Karpas-422 (cell line): ENCODE measurements around the gene ABHD8. TPM values are rescaled to one million over a fixed set of nuclear protein-coding genes. Genes with fewer than 3 reads are reported as not detected.

ENCODE experiments used
- DNase-seq: peaks from one replicate; pipeline ENCODE4 v3.0.0-alpha.2; 2015
- H2AFZ ChIP-seq: fragments of 200-600 bp; sonication (generic); 2 replicates; pipeline ENCODE4 v1.6.1; 2014; ENCODE audit warnings: antibody characterized with exemption, low read length, mixed read lengths
- H3K27ac ChIP-seq: fragments of 200-600 bp; sonication (generic); 2 replicates; pipeline ENCODE4 v1.5.1; 2014; ENCODE audit warnings: mild to moderate bottlenecking, low read length, moderate library complexity
- H3K27me3 ChIP-seq: fragments of 200-600 bp; sonication (generic); 2 replicates; pipeline ENCODE4 v1.6.1; 2014; ENCODE audit warnings: low read length, mixed read lengths
- H3K36me3 ChIP-seq: fragments of 200-600 bp; sonication (generic); 2 replicates; pipeline ENCODE4 v1.6.1; 2014; ENCODE audit warnings: low read length, mixed read lengths; ENCODE audit not compliant: insufficient read depth
- H3K4me1 ChIP-seq: fragments of 200-600 bp; sonication (generic); 2 replicates; pipeline ENCODE4 v1.6.1; 2014; ENCODE audit warnings: mild to moderate bottlenecking, low read length, mixed read lengths
- H3K4me2 ChIP-seq: fragments of 200-600 bp; sonication (generic); 2 replicates; pipeline ENCODE4 v1.6.1; 2014; ENCODE audit warnings: low read length, low read depth, mild to moderate bottlenecking; ENCODE audit not compliant: poor library complexity, severe bottlenecking
- H3K4me3 ChIP-seq: fragments of 200-600 bp; sonication (generic); 2 replicates; pipeline ENCODE4 v1.5.1; 2014; ENCODE audit warnings: mild to moderate bottlenecking, antibody characterized with exemption, low read length, mixed read lengths
- H3K79me2 ChIP-seq: fragments of 200-600 bp; sonication (generic); 2 replicates; pipeline ENCODE4 v1.6.1; 2014; ENCODE audit warnings: mild to moderate bottlenecking, low read length, mixed read lengths
- H3K9ac ChIP-seq: fragments of 200-600 bp; sonication (generic); 2 replicates; pipeline ENCODE4 v1.6.0; 2014; ENCODE audit warnings: low read length
- H3K9me2 ChIP-seq: fragments of 200-600 bp; sonication (generic), shearing (Covaris generic); replicated peaks from 2 replicates; pipeline ENCODE4 v1.6.0; 2014; ENCODE audit warnings: mild to moderate bottlenecking, low read length, moderate library complexity; ENCODE audit not compliant: insufficient read depth
- H3K9me3 ChIP-seq: fragments of 300-700, 200-600 bp; sonication (generic); 2 replicates; pipeline ENCODE4 v1.6.1; 2014; ENCODE audit warnings: low read length, mixed read lengths
- H4K20me1 ChIP-seq: fragments of 200-600 bp; sonication (generic); 2 replicates; pipeline ENCODE4 v1.6.1; 2014; ENCODE audit warnings: mild to moderate bottlenecking, antibody characterized with exemption, low read length, low read depth; ENCODE audit not compliant: insufficient read depth
- total RNA-seq: library from RNA; depleted of rRNA; stranded (reverse); fragments of >200 nt; shearing (Covaris generic); gene quantifications from 2 replicates; pipeline ENCODE4 v1.2.3, GENCODE V29; 2014; ENCODE audit warnings: low replicate concordance

Gene ABHD8
- total RNA-seq, 1 experiment from 2014 or later = 0.37 TPM

GRCh38 chr19:17325133-17325532 is 21.9 kb upstream of the ABHD8 start:
- DNase-seq = no peak
- Histone ChIP-seq H3K27ac (no peak overlapping the region), H3K9ac (no peak overlapping the region), H3K4me2 (no peak overlapping the region), H2AFZ (no peak overlapping the region), H3K27me3 (no peaks in the 10 kb centered on the region), H3K9me3 (no peaks in the 10 kb centered on the region), H3K79me2 (no peaks in the 10 kb centered on the region), H3K36me3 (no peaks in the 10 kb centered on the region), H3K9me2 (no peaks in the 10 kb centered on the region), H3K4me3 (no peak overlapping the region), H4K20me1 (no peaks in the 10 kb centered on the region), H3K4me1 (no peaks in the 10 kb centered on the region)

GRCh38 chr19:17324357-17325114 is 21.3 kb upstream of the ABHD8 start:
- H3K79me2 ChIP-seq = no peaks in the 10 kb centered on the region
- H3K36me3 ChIP-seq = no peaks in the 10 kb centered on the region
- H3K4me3 ChIP-seq = no peak overlapping the region
- no peaks in the 10 kb centered on the region for H4K20me1 ChIP-seq
- H3K4me1 ChIP-seq = no peaks in the 10 kb centered on the region
- H3K9me3 ChIP-seq = no peaks in the 10 kb centered on the region
- no peaks in the 10 kb centered on the region for H3K27me3 ChIP-seq
- no peak overlapping the region for H3K9ac ChIP-seq
- no peak overlapping the region for H3K4me2 ChIP-seq
- no peaks in the 10 kb centered on the region for H3K9me2 ChIP-seq
- no peak for DNase-seq
- H3K27ac ChIP-seq = no peak overlapping the region
- no peak overlapping the region for H2AFZ ChIP-seq

- Histone ChIP-seq H3K27me3 (no peaks in the 10 kb centered on the region), H4K20me1 (no peaks in the 10 kb centered on the region), H3K4me3 (no peak overlapping the region), H3K4me2 (no peak overlapping the region), H2AFZ (no peak overlapping the region), H3K27ac (no peak overlapping the region), H3K9me2 (no peaks in the 10 kb centered on the region), H3K4me1 (no peaks in the 10 kb centered on the region), H3K79me2 (no peaks in the 10 kb centered on the region), H3K9ac (no peak overlapping the region), H3K36me3 (no peaks in the 10 kb centered on the region), H3K9me3 (no peaks in the 10 kb centered on the region)
- no peak for DNase-seq
Observed at GRCh38 chr19:17323964-17324332, 20.7 kb upstream of the ABHD8 start.

DNA sequence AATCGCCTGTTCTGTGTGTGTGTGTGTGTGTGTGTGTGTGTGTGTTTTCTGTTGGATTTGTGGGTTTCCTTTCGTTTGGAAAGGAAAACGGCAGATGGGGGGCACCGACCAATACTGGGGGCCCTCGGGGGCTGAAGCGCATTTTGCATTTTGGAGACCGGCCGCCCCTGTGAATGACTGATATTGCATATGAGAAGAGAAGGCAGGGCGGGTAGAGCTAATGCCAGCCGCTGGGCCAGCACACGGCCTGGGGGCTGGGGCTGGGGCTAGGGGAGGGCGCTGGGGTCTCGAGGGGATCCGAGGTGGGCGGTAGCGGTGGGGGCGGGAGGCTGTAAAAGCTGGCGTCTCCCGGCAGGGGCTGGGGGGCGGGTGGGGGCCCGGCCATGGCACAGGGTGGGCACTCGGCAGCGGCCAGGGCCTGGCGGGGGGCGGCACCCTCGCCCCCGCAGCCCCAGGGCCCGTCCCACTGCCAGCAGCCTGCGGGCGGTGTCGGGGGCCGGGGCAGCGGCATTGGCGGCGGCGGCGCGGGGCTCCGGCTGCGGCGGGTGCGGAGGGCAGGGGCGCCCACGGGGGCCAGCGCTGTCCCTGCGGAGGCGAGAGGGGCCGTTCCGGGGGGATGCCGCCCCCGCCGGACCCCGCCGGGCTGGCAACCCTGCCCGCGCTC is 20.2 kb upstream of the ABHD8 start:
- H3K9me3 ChIP-seq = no peaks in the 10 kb centered on the region
- H3K9me2 ChIP-seq = no peaks in the 10 kb centered on the region
- H3K79me2 ChIP-seq = no peaks in the 10 kb centered on the region
- H4K20me1 ChIP-seq = no peaks in the 10 kb centered on the region
- no peak for DNase-seq
- no peak overlapping the region for H3K9ac ChIP-seq
- H3K27me3 ChIP-seq = no peaks in the 10 kb centered on the region
- no peak overlapping the region for H3K4me3 ChIP-seq
- H3K4me1 ChIP-seq = no peaks in the 10 kb centered on the region
- H2AFZ ChIP-seq = no peak overlapping the region
- H3K36me3 ChIP-seq = no peaks in the 10 kb centered on the region
- H3K27ac ChIP-seq = no peak overlapping the region
- H3K4me2 ChIP-seq = no peak overlapping the region

DNA sequence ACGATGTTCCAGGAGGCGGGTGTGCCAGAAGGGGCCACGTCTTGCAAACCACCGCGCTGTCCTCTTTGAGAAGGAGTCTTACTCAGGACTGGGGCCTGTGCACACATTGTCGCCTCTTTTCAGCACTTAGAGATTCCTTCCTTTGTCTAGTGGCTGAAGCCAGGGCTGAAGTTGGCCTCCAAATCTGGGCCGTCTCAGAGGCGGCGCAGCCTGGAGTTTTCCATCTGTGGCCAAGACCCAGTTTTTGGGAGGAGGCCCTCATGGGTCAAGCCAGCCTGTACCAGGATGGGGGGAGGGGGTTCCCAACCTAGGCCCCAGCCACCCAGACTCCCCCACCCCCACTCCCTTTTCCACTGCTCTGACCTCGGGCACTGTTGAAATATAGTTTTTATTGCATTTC is 19.6 kb upstream of the ABHD8 start:
- no peak for DNase-seq
- no peaks in the 10 kb centered on the region for H3K79me2 ChIP-seq
- no peak overlapping the region for H2AFZ ChIP-seq
- no peak overlapping the region for H3K27ac ChIP-seq
- H3K9ac ChIP-seq = no peak overlapping the region
- no peak overlapping the region for H3K4me2 ChIP-seq
- H3K9me2 ChIP-seq = no peaks in the 10 kb centered on the region
- H3K4me1 ChIP-seq = no peaks in the 10 kb centered on the region
- no peaks in the 10 kb centered on the region for H3K27me3 ChIP-seq
- no peaks in the 10 kb centered on the region for H3K9me3 ChIP-seq
- H3K36me3 ChIP-seq = no peaks in the 10 kb centered on the region
- no peak overlapping the region for H3K4me3 ChIP-seq
- no peaks in the 10 kb centered on the region for H4K20me1 ChIP-seq

DNA sequence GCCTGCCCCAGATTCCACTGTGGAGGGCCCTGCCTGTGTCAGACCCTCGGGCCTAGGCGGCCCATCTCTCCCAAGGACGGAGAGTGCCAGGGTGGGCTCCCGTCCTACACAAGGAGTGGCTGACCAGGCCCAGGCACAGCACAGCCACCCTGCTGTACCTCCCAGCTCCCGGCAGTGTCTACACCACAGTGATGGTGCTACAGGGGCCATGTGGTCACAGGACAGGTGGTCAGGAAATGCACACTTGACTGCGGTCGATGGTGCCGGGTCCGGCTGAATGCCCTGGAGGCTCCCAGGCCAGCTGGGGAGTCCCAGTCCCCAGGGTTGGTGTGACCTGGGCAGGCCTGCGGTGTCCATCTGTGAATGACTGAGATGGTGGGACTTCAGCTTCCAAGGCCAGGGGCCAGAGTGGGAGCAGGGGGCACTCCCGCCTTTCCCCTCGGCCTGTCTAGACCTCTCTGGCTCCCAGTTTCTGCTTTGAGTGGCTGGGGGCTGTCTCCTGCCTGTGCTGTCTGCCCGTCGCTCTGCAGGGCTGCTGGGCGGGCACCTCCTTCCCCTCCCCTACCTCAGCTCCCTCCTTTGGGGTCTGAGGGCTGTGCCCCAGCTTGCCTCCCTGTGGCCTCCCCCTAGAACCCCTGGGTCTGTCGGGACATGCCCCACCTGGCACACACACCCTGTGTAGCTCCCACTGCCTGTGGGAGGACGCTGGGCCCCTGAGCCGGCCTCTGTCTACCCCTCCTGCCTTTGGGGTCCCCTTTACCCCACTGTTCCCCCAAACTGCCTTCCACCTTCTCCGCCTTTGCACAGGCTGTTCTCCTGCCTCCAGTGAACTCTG is 18.6 kb upstream of the ABHD8 start:
- no peaks in the 10 kb centered on the region for H3K36me3 ChIP-seq
- H3K4me2 ChIP-seq = no peak overlapping the region
- no peak overlapping the region for H3K27ac ChIP-seq
- H4K20me1 ChIP-seq = no peaks in the 10 kb centered on the region
- no peak overlapping the region for H2AFZ ChIP-seq
- no peak overlapping the region for H3K4me3 ChIP-seq
- H3K9ac ChIP-seq = no peak overlapping the region
- DNase-seq = no peak
- no peaks in the 10 kb centered on the region for H3K27me3 ChIP-seq
- H3K9me3 ChIP-seq = no peaks in the 10 kb centered on the region
- H3K79me2 ChIP-seq = no peaks in the 10 kb centered on the region
- no peaks in the 10 kb centered on the region for H3K9me2 ChIP-seq
- H3K4me1 ChIP-seq = no peaks in the 10 kb centered on the region

DNA sequence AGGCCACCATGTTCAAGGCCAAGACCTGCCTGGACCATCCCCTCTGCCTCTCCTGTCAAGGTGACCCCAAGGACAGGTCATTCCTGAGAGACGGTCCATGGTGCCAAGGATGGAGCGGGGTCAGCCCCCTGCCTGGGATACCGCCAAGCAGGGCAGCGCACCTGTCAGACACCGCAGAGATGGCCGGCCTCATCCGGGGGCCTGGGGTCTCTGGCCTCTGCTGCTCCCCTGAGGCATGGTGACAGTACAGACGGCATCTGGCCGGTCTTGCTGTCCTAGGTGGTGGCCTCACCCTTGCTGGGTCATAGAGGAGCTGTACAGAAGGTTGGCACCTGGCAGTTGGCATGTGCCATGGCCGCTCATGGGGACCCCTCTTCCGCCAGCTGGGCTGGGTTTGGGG is 17.2 kb upstream of the ABHD8 start:
- no peak overlapping the region for H3K9ac ChIP-seq
- no peak overlapping the region for H2AFZ ChIP-seq
- no peaks in the 10 kb centered on the region for H3K9me3 ChIP-seq
- H3K27ac ChIP-seq = no peak overlapping the region
- no peaks in the 10 kb centered on the region for H3K27me3 ChIP-seq
- no peak for DNase-seq
- no peaks in the 10 kb centered on the region for H3K79me2 ChIP-seq
- H3K4me3 ChIP-seq = no peak overlapping the region
- H4K20me1 ChIP-seq = no peaks in the 10 kb centered on the region
- H3K4me2 ChIP-seq = no peak overlapping the region
- H3K9me2 ChIP-seq = no peaks in the 10 kb centered on the region
- H3K4me1 ChIP-seq = no peaks in the 10 kb centered on the region
- H3K36me3 ChIP-seq = no peaks in the 10 kb centered on the region; the same call in 1 of the 2 replicates
